HG03354 (cell line): Measurements from ENCODE around the gene PIR.

Experiments used
- ATAC-seq: cut with Tn5 transposase; IDR thresholded peaks from one replicate; pipeline ENCODE4 v1.9.1; 2021; ENCODE audit warnings: mild to moderate bottlenecking; ENCODE audit not compliant: unreplicated experiment, poor library complexity, severe bottlenecking

The PIR gene

DNA sequence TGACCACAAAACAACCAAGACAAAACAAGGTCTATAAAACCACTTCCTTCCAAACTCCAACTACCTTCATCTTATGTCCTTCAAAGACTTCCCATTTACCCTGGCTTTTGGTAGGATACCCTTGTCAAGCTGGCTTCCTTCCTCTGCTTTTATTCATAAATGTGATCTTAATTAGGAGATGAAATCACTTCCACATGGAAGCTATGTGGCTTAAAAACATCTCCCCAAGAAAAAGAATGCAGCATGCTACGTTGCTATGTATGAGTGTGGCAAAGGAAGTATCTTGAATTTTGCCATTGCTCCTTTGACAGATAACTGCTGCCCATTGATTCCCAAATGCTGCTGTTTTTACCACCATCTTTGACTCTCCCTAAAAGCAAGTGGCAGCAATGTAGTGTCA, 62.5 kb downstream of the PIR start:
- no peak for ATAC-seq

DNA sequence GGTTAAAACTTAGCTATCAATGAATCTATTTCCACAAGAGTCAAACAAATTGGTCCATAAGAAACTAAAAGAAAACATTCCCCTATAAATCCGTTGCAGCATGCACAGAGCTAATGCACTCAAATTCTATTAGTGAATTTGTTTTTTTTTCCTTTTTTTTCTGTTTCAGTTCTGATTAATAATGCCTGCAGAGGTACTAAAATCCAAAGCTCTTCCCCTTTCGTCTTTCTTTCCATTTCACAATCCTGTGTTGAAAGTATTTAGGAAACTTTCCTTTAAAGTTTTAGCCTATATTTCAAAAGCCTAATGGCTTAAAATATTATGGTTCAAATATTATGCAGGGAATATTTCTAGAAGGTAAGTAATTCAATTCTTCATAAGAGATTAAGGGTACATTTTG, 63.1 kb downstream of the PIR start:
- ATAC-seq: no peak

DNA sequence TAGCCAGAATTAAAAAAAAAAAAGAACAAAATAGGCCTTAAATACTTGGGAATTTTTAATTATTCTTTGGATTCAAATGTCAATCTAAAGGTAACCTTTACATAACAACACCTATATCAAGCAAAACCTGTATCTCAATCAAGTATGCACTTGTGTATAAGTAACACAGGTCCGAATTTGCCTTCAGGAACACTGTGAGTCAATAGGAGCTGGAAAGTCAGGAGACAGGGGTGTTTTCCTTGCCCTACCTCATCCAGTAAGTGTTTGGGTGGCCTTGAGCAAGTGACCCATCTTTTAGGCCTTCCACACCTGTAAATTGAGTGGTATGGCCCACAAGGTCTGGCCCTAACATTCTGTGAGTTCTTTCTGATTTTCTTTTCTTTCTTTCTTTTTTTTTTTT, 68.1 kb downstream of the PIR start:
- no peak for ATAC-seq

DNA sequence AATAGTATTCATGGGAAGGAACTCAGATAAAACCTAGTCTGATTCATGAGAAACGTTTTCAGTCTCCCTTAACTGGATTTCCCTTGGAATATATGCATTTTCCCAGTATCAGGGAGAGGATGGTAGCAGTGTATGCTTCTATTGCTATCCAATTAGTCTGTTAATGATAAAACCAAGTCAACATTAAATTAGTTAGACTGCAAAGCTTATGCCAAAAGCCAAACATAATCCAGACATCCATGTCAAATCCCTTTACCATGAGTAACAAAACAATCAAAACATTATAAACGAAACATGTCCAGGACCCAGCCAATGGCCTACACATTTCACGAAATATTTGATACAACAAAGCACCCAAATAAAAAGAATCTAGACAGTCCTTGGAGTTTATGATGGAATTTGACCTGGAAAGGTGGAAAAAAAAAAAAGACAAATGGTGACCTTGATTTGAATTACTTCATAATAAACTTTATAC, 74.4 kb downstream of the PIR start:
- no peak for ATAC-seq

DNA sequence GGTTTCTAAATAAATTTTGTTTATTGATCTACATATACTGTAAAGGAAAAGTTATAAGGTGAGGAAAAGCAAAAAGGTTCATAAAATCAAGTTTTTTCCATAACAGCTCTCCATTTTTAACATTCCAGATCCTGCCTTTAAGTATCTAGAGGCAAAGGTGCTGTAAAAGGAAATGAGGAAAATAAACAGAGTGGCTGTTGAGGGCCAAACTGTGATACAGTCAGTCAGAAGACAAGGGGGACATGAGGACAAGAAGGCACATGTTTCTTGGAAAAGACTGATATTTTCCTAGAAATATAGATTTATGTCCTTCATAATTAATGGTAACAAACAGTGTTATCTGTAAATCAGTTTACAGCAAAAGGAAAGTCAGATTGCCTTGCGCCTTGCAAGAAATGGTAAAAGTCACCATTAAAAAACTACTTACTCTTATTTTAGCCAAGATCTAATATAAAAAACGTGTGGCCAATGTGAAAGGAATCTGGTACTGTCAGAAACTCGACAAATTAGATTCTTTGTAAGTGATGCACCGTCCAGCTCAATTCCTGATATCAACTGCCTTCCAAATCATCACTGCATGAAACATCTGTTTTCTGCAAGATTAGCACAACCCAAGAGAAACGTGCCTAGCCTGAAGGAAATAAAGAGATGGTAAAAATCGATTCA, 75.0 kb downstream of the PIR start:
- ATAC-seq: no peak

DNA sequence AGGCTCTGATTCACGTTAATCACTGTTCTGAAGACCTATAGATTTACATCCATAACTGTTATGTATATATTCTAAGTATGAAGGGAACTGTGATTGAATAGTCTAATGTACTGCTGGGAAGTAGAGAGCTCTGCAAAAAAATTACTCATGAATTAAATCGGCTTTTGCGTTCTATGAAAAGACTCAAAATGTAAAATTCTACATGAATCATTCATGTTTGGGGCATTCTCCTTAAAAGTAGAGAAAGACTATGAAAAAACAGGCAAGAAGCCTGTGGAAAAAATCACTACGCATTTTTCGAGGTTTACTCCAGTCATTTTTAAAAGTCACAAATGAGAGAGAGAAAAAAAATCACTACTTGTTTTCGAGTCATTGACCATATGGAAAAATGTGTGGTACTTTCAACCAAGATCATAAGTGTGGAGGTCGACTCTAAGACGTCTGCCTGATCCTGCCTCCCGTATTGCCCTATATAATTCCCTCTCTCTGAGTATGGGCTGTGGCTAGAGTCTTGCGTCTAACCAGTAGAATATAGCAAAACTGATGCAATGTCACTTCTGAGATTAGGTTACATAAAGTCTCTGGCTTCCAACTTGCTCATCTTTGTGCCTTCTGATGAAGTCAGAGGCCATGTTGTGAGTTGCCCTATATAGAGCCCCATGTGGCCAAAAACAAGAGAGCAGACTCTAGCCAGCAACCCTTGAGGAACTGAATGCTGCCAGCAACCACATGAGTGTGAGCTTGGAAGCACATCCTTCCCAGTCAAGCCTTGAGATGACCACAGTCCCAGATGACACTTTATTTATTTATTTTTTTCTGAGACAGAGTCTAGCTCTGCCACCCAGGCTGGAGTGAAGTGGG, 76.8 kb downstream of the PIR start:
- no peak for ATAC-seq

DNA sequence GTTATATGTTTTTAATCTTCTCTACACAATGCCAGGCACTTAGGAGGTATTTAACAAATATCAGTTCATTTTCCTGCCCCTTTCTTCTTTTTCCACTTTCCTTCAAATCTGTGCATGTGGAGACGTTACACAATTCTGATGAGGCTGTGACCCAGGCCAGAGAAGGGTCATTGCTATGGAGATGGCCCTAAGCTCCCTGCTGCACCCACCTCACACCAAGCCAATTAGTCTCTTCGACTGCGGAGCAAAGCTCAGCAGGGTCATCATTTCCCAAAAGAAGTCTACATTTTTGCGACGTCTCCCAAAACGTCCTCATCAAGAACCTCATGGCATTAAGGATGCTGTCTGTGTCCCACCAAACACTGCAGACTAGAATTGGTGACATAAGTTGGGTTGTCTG, 80.0 kb downstream of the PIR start:
- ATAC-seq: no peak

DNA sequence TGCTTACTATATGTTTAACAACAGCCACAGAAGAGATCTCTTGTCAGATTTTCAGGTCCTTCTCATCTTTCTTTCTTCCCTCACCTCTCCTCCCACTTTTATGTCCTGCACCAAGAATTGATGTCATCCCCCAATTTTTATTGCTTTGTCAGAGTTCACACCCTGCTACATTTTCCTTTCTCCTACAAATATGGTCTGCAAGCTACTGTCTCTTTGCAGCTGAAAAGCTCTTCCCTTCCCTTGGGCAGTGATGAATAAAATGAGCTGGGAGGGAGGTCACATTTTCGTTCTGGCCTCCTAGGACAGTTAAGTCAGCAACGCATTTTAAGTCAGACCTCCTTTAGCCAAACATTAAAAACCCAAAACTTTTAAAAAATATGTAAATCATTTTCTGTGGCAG, 82.2 kb downstream of the PIR start:
- ATAC-seq: no peak

DNA sequence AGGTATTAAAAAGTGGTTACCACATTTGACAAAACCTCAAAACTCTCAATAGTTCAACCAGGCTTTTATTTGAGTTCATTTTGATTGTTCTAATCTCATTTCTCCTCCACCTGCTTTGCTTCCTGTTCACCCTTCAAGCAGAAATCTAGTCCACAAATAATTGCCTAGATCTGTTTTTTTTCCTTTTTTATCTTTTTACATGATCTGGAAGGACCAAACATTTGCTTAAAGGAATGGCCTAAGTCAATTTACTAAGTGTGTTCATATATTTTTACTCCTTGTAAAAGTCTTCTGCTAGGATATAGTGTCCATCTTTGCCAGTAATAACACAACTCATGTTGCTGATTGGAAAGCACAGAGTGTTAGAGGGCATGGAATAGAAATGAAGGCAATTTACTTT, 82.7 kb downstream of the PIR start:
- ATAC-seq: no peak

DNA sequence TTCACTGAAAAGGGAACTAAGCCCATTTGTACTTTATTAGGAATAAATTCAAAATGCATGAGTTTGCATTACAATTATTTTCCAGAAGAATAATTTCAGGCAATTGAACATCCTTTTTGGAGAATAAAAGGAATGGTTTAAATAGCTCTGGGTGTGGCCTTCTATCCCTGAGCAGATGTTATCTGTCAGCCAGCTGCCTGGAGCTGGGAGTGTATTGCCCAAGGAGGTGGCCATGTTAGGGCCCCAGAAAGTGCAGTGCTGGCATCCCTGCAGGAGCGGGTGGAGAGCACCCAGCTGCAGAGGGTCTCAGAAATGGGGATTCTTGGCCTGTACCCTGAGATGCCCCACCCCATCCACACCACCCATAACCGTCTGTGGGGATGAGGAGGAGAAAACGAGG, 87.3 kb downstream of the PIR start:
- no peak for ATAC-seq

DNA sequence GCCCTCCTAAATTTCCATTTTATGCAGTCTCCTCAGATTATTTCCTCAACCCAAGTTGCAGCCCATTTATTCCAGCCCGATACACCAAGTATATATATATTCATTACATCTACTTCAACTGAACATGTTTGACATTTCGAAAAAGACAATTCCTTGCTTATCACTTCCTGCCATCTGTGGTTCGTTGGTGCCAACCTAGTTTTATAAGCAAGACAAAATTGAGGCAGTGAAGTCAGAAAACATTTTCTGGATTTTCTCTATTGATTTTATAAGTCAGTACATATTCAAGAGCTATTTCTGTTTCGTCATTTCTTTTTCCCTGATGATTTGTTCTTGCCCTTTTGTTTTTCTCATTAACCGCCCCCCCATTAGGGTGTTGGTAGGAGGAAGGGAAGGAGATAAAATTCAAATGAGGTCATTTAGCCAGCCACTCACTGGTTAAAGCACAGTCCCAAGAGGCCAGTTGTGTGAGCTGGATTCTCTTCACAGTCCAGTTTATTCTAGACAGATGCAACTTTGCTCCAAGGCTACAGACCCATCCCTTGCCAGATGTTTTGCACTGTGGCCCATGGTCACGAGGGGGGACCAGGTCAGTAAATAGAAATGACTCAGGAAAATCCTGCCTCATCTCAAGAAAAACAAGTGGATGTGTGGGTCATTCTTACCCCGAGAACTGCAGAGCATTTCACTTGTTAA, 88.6 kb downstream of the PIR start:
- no peak for ATAC-seq

DNA sequence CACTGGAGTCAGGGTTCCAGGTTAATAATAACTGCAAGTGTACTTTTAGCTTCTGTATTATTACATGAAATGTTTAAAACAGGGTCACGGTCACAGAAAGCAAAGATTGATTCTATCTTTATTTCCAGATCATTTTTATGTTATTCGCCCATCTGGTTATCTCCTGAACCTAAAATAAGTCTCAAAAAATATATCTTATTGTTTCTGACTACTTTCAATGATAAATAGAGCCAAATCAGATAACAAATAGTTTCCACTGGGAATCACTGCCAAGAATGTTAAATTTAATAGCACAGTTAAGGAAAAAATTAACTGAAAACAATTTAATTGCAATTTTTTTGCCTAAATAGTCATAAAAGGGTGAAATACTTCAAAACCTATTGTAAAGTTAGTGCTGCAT, 91.8 kb downstream of the PIR start:
- no peak for ATAC-seq

DNA sequence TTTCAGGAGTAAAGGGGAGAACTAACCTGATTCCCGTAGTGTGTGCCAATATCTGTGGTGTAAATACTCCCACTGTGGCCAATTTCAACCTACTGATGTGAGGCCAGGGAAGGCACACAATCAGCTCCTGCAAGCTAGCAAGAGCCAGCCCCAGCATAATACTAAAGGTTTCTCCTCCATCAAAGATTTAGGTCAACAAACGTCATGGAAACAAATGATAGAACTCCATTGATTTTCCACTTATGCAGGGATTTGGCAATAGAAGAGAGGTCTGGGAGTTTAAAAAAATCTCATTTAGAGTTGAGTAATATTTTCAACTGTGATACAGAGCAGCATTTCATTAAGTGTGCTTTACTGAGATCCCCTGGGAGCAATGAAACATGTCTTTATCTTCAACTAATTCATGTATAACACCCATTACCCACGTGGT, 93.2 kb downstream of the PIR start:
- no peak for ATAC-seq

DNA sequence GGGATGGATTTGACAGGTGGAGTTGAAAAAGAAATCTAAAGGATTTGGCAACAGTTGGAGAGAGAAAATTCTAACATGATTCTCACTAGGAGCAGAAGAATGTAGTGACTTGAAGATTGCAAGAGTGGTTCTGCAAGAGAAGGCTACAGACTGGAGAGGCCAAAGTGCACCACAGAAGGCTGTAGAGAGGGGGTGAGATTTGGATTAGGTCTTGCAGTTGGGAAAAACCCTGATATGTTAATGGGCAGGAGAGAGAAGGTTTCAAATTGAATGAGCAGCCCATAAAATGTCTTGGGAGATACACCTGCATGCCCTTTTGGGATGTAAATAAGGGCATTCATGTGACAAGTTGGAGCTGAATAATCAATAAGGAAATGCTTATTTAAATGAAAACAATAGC, 94.3 kb downstream of the PIR start:
- no peak for ATAC-seq

DNA sequence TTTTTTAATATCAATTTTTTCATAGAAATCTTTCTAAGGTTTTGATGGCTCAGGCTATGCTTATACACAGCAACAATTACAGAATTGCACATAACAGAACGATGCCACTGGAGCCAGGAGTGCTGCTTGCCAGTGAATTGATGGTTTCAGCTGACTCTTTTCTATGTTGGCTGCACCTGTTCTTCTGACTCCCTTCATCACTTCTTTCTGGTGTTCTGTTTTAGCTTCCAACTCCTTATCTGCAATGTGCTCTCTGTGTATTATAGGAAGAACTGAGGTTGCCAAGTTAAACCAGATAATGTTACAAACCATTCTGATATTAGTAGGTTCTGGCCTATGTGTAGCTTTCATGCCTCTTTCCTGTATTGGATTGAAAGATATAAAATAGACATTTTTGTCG, 97.3 kb downstream of the PIR start:
- no peak for ATAC-seq

DNA sequence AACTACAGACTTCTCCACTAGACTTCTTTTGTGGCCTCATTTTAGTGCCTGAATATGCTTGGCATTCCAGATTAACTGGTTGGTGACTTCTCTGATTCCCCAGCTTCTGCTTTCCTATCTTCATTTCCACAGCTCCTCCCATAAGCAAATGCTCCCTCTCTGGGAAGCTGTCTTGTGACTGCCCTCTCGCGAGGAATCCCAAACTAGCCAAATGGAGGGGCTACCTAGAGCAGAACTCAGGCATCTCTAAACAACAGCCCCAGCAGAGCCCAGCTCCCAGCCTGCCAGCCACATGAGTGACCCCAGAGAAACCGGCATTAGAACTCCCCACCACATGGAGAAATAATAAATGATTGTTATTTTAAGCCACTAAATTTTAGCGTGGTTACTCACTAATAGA, 101.3 kb downstream of the PIR start:
- no peak for ATAC-seq

DNA sequence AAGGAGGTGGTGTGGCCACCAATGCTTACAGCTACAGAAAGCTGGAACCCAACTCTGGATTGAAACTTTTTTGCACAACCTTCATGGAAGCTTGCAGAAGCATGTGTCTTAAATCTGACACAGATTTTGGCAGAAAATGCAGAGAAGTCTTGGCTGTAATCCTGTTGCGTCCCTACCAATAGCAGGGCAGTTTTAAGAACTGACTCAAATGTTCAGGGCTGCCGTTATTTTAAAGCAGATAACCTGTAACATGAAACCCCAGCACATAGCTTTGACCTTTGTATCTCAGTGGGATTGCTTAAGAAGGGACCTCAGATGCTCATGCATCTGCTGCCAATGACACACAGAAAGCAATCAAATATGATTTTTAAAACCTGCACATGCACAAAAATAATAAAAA, 108.8 kb downstream of the PIR start, which contains the start of gene VEGFD:
Gene VEGFD (minus strand): TSS at position 110 of the 400 bp plus-strand sequence. CDS start 467 bp downstream, outside the sequence.
- ATAC-seq: no peak

DNA sequence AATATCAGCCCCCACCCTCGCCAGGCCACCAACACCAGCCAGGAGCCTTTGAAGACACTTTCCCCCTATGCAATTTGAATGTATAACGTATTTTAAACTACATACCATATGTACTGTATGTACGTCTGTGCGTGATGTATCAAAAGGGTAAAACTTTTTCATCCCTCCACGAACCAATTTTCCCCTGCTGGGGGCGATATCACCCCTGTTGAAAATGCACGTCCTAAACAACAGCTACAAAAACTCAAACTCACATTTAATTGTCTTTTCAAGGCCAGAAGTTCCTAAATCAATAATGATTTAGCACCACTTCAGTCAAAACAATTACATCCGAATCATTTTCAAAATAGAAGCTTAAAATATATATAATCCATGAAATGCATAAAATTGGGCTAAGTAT, 110.3 kb downstream of the PIR start:
- no peak for ATAC-seq

DNA sequence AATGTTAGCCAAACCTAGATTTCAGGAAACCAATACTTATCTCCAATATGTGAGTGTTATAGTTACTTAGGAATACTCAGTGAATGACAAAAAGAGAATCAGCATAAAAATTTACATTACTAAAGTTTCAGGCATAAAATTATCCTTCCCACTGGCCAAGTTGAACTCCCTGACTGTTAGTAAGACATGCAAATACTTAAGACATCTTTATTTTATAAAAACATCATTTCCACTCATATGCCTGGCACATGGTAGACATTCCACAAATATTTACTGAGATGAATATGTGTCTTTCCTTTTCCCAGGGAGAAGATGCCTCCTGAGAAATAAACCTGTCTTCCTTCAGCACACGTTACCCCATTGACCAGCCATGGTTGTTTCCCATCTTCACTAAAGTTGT, 116.2 kb downstream of the PIR start:
- no peak for ATAC-seq

DNA sequence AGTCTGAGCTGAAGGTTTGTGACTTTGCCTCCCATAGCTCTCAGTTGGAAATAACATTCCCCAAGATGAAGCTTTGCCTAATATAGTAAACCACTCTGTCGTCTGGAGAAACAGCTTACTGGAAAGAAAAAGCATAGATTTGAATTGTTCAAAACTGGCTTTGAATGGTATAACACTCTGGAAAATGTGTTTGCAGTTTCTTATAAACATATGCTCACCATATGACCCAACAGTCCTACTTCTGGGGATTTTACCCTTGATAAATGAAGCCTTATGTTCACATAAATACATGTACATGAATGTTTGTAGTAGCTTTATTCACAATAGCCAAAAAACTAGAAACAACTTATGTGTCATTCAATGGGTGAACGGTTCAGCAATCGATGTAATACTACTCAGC, 119.2 kb downstream of the PIR start:
- ATAC-seq: no peak
